MM.1S (cell line): ENCODE data around the gene GNG14.
"Not testable (repeated sequence)": the region's sequence is repeated elsewhere in the genome, so short reads cannot be mapped to it uniquely, and the experiment has no call there.

Source experiments
- DNase-seq: peaks from one replicate; pipeline ENCODE4 v3.0.0-alpha.2; 2015
- H2AFZ ChIP-seq: fragments of 300-600 bp; sonication (generic); 2 replicates; pipeline ENCODE4 v1.6.0; 2016; ENCODE audit warnings: antibody characterized with exemption, low read length
- H3F3A ChIP-seq: fragments of 300-600 bp; sonication (generic); 2 replicates; pipeline ENCODE4 v1.6.1; 2016; ENCODE audit warnings: mild to moderate bottlenecking, antibody characterized with exemption, low read length, moderate library complexity, mixed read lengths; ENCODE audit not compliant: insufficient read depth
- H3K27ac ChIP-seq: fragments of 300-600 bp; sonication (generic); 2 replicates; pipeline ENCODE4 v1.5.1; 2016; ENCODE audit warnings: mild to moderate bottlenecking, low read length
- H3K27me3 ChIP-seq: fragments of 300-600 bp; sonication (generic); replicated peaks from 2 replicates; pipeline ENCODE4 v1.6.0; 2016; ENCODE audit warnings: low read length; ENCODE audit not compliant: insufficient read depth
- H3K36me3 ChIP-seq: fragments of 300-600 bp; sonication (generic); replicated peaks from 2 replicates; pipeline ENCODE4 v1.6.1; 2016; ENCODE audit warnings: mild to moderate bottlenecking, low read length, mixed read lengths; ENCODE audit not compliant: insufficient read depth
- H3K4me1 ChIP-seq: fragments of 300-600 bp; sonication (generic); 2 replicates; pipeline ENCODE4 v1.6.1; 2016; ENCODE audit warnings: low read length, mixed read lengths
- H3K4me2 ChIP-seq: fragments of 300-600 bp; sonication (generic); 2 replicates; pipeline ENCODE4 v1.6.0; 2016; ENCODE audit warnings: low read depth, low read length
- H3K4me3 ChIP-seq: fragments of 300-600 bp; sonication (generic); 2 replicates; pipeline ENCODE4 v1.5.1; 2016; ENCODE audit warnings: low read length, mixed read lengths
- H3K79me2 ChIP-seq: fragments of 300-600 bp; sonication (generic); 2 replicates; pipeline ENCODE4 v1.6.1; 2016; ENCODE audit warnings: mixed run types, low read length, mixed read lengths
- H3K9ac ChIP-seq: fragments of 300-600 bp; sonication (generic); 2 replicates; pipeline ENCODE4 v1.6.1; 2016; ENCODE audit warnings: low read length, mixed read lengths
- H3K9me2 ChIP-seq: fragments of 300-600 bp; sonication (generic); replicated peaks from 2 replicates; pipeline ENCODE4 v1.6.1; 2016; ENCODE audit warnings: mild to moderate bottlenecking, low read length, mixed read lengths; ENCODE audit not compliant: insufficient read depth
- H3K9me3 ChIP-seq: fragments of 300-600 bp; sonication (generic); replicated peaks from 2 replicates; pipeline ENCODE4 v1.6.1; 2016; ENCODE audit warnings: mild to moderate bottlenecking, low read length, mixed read lengths; ENCODE audit not compliant: insufficient read depth
- H4K20me1 ChIP-seq: fragments of 300-600 bp; sonication (generic); 2 replicates; pipeline ENCODE4 v1.6.1; 2016; ENCODE audit warnings: mild to moderate bottlenecking, low read length, moderate library complexity, mixed read lengths; ENCODE audit not compliant: insufficient read depth
- EZH2 ChIP-seq: fragments of 300-600 bp; sonication (generic); optimal IDR thresholded peaks from 2 replicates; pipeline ENCODE3; 2017; ENCODE audit warnings: low read depth, mild to moderate bottlenecking, antibody characterized with exemption, low read length, mixed read lengths
- EZH2phosphoT487 ChIP-seq: fragments of 300-600 bp; sonication (generic); IDR thresholded peaks from 2 replicates; pipeline ENCODE4 v1.6.1; 2018; ENCODE audit warnings: antibody characterized with exemption, low read length
- TF ChIP-seq, protein P1 (sequence below): fragments of 300-600 bp; sonication (generic); IDR thresholded peaks from 2 replicates; pipeline ENCODE4 v1.5.1; 2016; ENCODE audit warnings: antibody characterized with exemption, low read length, mixed read lengths

GNG14 gene

DNA sequence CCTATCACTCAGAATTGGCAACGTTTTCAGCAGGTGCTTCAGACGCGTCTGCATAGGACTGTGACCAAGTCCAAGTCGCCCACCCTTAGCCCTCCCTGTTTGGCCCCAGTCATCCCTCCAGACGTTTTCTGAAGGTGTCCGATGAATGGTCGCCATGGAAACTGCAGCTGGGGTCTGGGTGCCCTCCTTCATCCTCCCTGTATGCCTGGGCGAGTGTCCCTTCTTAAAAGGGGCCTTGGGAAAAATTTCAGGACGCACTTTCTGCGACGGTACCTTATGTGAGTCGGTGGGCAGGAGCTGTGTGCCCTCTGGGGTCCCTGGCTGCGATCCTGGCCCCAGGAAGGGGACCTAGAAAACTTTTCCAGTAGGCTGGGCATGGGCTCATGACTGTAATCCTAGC, 46.3 kb upstream of the GNG14 start:
- Histone ChIP-seq H3K79me2 (no peaks in the 10 kb centered on the region), H3K9ac (no peak overlapping the region), H3K4me3 (no peak overlapping the region), H3K27me3 (no peaks in the 10 kb centered on the region), H3K4me1 (no peaks in the 10 kb centered on the region), H3K4me2 (no peak overlapping the region), H3K9me3 (no peaks in the 10 kb centered on the region), H4K20me1 (no peaks in the 10 kb centered on the region), H2AFZ (no peak overlapping the region), H3K27ac (no peak overlapping the region), H3K9me2 (no peaks in the 10 kb centered on the region), H3F3A (no peaks in the 10 kb centered on the region; the same call in 1 of the 2 replicates), H3K36me3 (no peaks in the 10 kb centered on the region)
- DNase-seq: no peak
- TF ChIP-seq, protein P1, sequence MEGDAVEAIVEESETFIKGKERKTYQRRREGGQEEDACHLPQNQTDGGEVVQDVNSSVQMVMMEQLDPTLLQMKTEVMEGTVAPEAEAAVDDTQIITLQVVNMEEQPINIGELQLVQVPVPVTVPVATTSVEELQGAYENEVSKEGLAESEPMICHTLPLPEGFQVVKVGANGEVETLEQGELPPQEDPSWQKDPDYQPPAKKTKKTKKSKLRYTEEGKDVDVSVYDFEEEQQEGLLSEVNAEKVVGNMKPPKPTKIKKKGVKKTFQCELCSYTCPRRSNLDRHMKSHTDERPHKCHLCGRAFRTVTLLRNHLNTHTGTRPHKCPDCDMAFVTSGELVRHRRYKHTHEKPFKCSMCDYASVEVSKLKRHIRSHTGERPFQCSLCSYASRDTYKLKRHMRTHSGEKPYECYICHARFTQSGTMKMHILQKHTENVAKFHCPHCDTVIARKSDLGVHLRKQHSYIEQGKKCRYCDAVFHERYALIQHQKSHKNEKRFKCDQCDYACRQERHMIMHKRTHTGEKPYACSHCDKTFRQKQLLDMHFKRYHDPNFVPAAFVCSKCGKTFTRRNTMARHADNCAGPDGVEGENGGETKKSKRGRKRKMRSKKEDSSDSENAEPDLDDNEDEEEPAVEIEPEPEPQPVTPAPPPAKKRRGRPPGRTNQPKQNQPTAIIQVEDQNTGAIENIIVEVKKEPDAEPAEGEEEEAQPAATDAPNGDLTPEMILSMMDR: no peak
- TF ChIP-seq EZH2phosphoT487: no peak
- no peak for TF ChIP-seq EZH2

DNA sequence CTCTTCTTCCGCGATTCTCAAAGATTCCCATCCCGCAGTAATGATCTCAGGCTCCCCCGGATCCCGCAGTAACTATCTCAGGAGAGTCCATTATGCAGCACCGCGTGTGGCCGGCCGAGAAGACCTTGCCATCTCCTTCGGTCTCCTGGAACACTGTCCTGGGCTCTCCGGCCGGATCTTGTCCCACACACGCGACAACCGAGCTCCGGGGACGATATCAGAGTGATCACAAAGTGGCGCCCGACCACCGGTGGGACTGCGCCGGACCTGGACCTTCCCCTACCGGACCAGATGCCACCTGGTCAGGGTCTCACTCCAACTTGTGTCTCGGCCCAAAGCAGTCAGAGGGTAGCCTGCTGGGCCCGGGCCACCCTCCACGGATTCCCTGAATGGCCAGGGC, 45.3 kb upstream of the GNG14 start:
- TF ChIP-seq, protein P1: no peak
- TF ChIP-seq EZH2: no peak
- TF ChIP-seq EZH2phosphoT487: no peak
- no peak overlapping the region for H3K4me2 ChIP-seq
- H3F3A ChIP-seq: no peaks in the 10 kb centered on the region
- no peaks in the 10 kb centered on the region for H3K4me1 ChIP-seq
- no peaks in the 10 kb centered on the region for H4K20me1 ChIP-seq
- H3K4me3 ChIP-seq: no peak overlapping the region
- H3K27ac ChIP-seq: no peak overlapping the region
- H3K79me2 ChIP-seq: no peaks in the 10 kb centered on the region
- no peak for DNase-seq
- no peak overlapping the region for H2AFZ ChIP-seq
- H3K27me3 ChIP-seq: no peaks in the 10 kb centered on the region
- no peak overlapping the region for H3K9ac ChIP-seq
- no peaks in the 10 kb centered on the region for H3K9me3 ChIP-seq
- no peaks in the 10 kb centered on the region for H3K36me3 ChIP-seq
- H3K9me2 ChIP-seq: no peaks in the 10 kb centered on the region

DNA sequence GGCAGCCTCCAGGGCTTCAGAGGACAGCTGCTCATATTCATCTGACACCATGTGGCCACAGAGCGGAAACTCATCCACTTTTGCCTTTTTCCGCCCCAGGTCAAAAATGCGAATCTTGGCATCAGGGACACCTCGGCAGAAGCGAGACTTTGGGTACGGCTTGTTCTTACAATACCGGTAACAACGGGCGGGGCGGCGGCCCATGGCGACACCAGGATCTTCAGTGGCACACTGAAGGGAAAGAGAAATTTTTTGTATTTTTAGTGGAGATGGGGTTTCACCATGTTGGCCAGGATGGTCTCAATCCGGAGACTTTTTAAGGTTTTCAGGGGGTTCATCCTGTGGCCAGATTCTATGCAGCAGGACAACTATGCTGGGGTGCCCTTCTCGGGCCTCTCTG, 44.1 kb upstream of the GNG14 start:
- not testable (repeated sequence) for H3K79me2 ChIP-seq

DNA sequence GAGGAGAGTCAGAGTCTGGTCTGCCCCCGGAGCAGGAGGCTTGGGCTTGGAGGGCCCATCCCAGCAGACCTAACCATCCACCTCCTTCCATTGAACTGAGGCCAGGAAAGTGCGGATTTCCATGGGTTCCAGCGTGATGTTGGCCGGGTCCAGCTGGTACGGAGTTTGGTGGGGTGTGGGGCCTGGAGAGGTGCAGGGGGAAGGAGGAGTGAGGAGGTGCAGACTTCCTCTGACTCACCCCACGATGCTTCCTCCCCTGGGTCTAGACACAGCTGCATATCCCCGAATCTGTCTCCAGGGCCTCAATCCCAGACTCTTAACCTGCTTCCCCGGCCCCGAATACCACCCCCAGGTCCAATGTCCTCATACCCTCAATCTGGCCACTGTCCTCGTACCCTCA, 41.2 kb upstream of the GNG14 start:
- H3K79me2 ChIP-seq: no peaks in the 10 kb centered on the region
- H3K9me2 ChIP-seq: no peaks in the 10 kb centered on the region
- no peak overlapping the region for H3K4me3 ChIP-seq
- H3F3A ChIP-seq: no peaks in the 10 kb centered on the region
- TF ChIP-seq EZH2phosphoT487: no peak
- no peak for TF ChIP-seq EZH2
- TF ChIP-seq, protein P1: no peak
- no peak for DNase-seq
- no peaks in the 10 kb centered on the region for H4K20me1 ChIP-seq
- H3K9ac ChIP-seq: no peak overlapping the region
- no peaks in the 10 kb centered on the region for H3K27me3 ChIP-seq
- H3K9me3 ChIP-seq: no peaks in the 10 kb centered on the region
- no peak overlapping the region for H3K27ac ChIP-seq
- H3K36me3 ChIP-seq: no peaks in the 10 kb centered on the region
- H3K4me1 ChIP-seq: no peaks in the 10 kb centered on the region
- H2AFZ ChIP-seq: no peak overlapping the region
- no peak overlapping the region for H3K4me2 ChIP-seq

More for the DNA sequence above, 44.1 kb upstream of the GNG14 start:
- not testable (repeated sequence) for H3K4me2 ChIP-seq, H3F3A ChIP-seq, H3K4me1 ChIP-seq, H2AFZ ChIP-seq, H3K27me3 ChIP-seq, H3K4me3 ChIP-seq, H3K9me2 ChIP-seq, H3K9me3 ChIP-seq, H3K36me3 ChIP-seq, DNase-seq, H3K27ac ChIP-seq, H3K9ac ChIP-seq, H4K20me1 ChIP-seq
